GM23248 (cell line): ENCODE data around the gene OCIAD1. TPM values are rescaled to one million over a fixed set of nuclear protein-coding genes. Genes with fewer than 3 reads are reported as not detected.

Source experiments
- DNase-seq: peaks from one replicate; pipeline ENCODE4 v3.0.0-alpha.2; 2015
- H2AFZ ChIP-seq: fragments of 200-600 bp; sonication (generic); 2 replicates; pipeline ENCODE4 v1.6.1; 2016; ENCODE audit warnings: antibody characterized with exemption
- H3F3A ChIP-seq: fragments of 200-600 bp; sonication (generic); 2 replicates; pipeline ENCODE4 v1.6.1; 2016; ENCODE audit warnings: mild to moderate bottlenecking, antibody characterized with exemption, mixed run types; ENCODE audit not compliant: insufficient read depth
- H3K27ac ChIP-seq: fragments of 200-600 bp; sonication (generic); 2 replicates; pipeline ENCODE4 v1.5.1; 2016; ENCODE audit warnings: mild to moderate bottlenecking
- H3K27me3 ChIP-seq: fragments of 200-600 bp; sonication (generic); replicated peaks from 2 replicates; pipeline ENCODE4 v1.6.1; 2016; ENCODE audit warnings: mild to moderate bottlenecking; ENCODE audit not compliant: insufficient read depth
- H3K36me3 ChIP-seq: fragments of 200-600 bp; sonication (generic); 2 replicates; pipeline ENCODE4 v1.6.1; 2016; ENCODE audit warnings: low read depth, mild to moderate bottlenecking
- H3K4me1 ChIP-seq: fragments of 200-600 bp; sonication (generic); 2 replicates; pipeline ENCODE4 v1.6.1; 2016; ENCODE audit warnings: mild to moderate bottlenecking; ENCODE audit not compliant: insufficient read depth
- H3K4me2 ChIP-seq: fragments of 200-600 bp; sonication (generic); one replicate; pipeline ENCODE4 v1.6.1; 2016; ENCODE audit warnings: mild to moderate bottlenecking; ENCODE audit not compliant: unreplicated experiment
- H3K4me3 ChIP-seq: fragments of 200-600 bp; sonication (generic); 2 replicates; pipeline ENCODE4 v1.5.1; 2016; ENCODE audit warnings: mild to moderate bottlenecking
- H3K79me2 ChIP-seq: fragments of 200-600 bp; sonication (generic); 2 replicates; pipeline ENCODE4 v1.6.1; 2016; ENCODE audit warnings: mild to moderate bottlenecking; ENCODE audit not compliant: insufficient read depth
- H3K9ac ChIP-seq: fragments of 200-600 bp; sonication (generic); 2 replicates; pipeline ENCODE4 v1.6.1; 2016; ENCODE audit warnings: mild to moderate bottlenecking
- H3K9me2 ChIP-seq: fragments of 200-600 bp; sonication (generic); 2 replicates; pipeline ENCODE4 v1.6.1; 2016; ENCODE audit warnings: mixed run types, mild to moderate bottlenecking, moderate library complexity; ENCODE audit not compliant: insufficient read depth
- H3K9me3 ChIP-seq: fragments of 200-600 bp; sonication (generic); one replicate; pipeline ENCODE4 v1.6.1; 2017; ENCODE audit warnings: low read depth
- H4K20me1 ChIP-seq: fragments of 200-600 bp; sonication (generic); 2 replicates; pipeline ENCODE4 v1.6.0; 2016; ENCODE audit not compliant: insufficient read depth
- EZH2 ChIP-seq: fragments of 200-600 bp; sonication (generic); IDR thresholded peaks from 2 replicates; pipeline ENCODE4 v1.6.1; 2018; ENCODE audit warnings: antibody characterized with exemption, mild to moderate bottlenecking; ENCODE audit not compliant: insufficient read depth, poor library complexity, severe bottlenecking
- EZH2phosphoT487 ChIP-seq: fragments of 200-600 bp; sonication (generic); IDR thresholded peaks from 2 replicates; pipeline ENCODE4 v1.6.1; 2018; ENCODE audit warnings: antibody characterized with exemption, moderate library complexity, mild to moderate bottlenecking, low read depth; ENCODE audit not compliant: insufficient read depth
- whole genome bisulfite sequencing, 2 experiments: methylation state at CpG; one replicate each; pipeline ENCODE4 v1.1.6; 2015 to 2017; ENCODE audit warnings: low lambda C conversion rate in 2 of 2, low coverage in 1 of 2; ENCODE audit errors: missing lambda C conversion rate in 2 of 2; 5-methylcytosine and 5-hydroxymethylcytosine counted together
- in situ Hi-C: fragments of 300-500 bp; cut with MboI; formaldehyde crosslinking; loops from 2 replicates; pipeline ENCODE4 v1.15.0; 2020
- polyA plus RNA-seq: library from polyadenylated mRNA; unstranded; fragments of >200 nt; fragmentation: Nextera tagmentation; extraction: Ambion mirVana; gene quantifications from 2 replicates; pipeline ENCODE4 v1.2.1, GENCODE V29; 2016
- total RNA-seq: library from RNA; depleted of rRNA; stranded (reverse); fragments of >200 nt; shearing (Covaris generic); gene quantifications from 2 replicates; pipeline ENCODE4 v1.2.3, GENCODE V29; 2014

The OCIAD1 gene
- total and polyA plus RNA-seq, 2 experiments from 2014 or later: 88.9 to 151 TPM

- no peak for TF ChIP-seq EZH2phosphoT487
- no peak for TF ChIP-seq EZH2
- Histone ChIP-seq H3K27me3 (no peaks in the 10 kb centered on the region), H3K9ac (no peak overlapping the region), H3K4me2 (no peak overlapping the region), H4K20me1 (no peaks in the 10 kb centered on the region), H3K4me3 (no peak overlapping the region), H3K36me3 (no peaks in the 10 kb centered on the region), H3F3A (no peaks in the 10 kb centered on the region), H3K9me2 (peaks cover 3% of the 10 kb centered on the region; the same call in 1 of the 2 replicates), H3K79me2 (no peaks in the 10 kb centered on the region), H3K9me3 (no peaks in the 10 kb centered on the region), H2AFZ (no peak overlapping the region), H3K4me1 (no peaks in the 10 kb centered on the region), H3K27ac (no peak overlapping the region)
- in situ Hi-C loops: loop anchor here (25.0 kb wide), 1 partner anchor 200 kb away; no protein-coding TSS in a partner anchor
- DNase-seq: no peak
- WGBS, 2 experiments: 60 to 69% methylated on average over 1 of the region's 1 CpG
Measured at GRCh38 chr4:48787056-48787455, 43.8 kb upstream of the OCIAD1 start.

GRCh38 chr4:48790561-48790960, 40.3 kb upstream of the OCIAD1 start:
- H4K20me1 ChIP-seq: no peaks in the 10 kb centered on the region
- in situ Hi-C loops: loop anchor here (25.0 kb wide), 1 partner anchor 203 kb away; no protein-coding TSS in a partner anchor
- H3K9me3 ChIP-seq: no peaks in the 10 kb centered on the region
- H3F3A ChIP-seq: no peaks in the 10 kb centered on the region
- no peak for DNase-seq
- no peaks in the 10 kb centered on the region for H3K27me3 ChIP-seq
- H3K27ac ChIP-seq: no peak overlapping the region
- no peak overlapping the region for H3K9ac ChIP-seq
- H3K9me2 ChIP-seq: peaks cover 3% of the 10 kb centered on the region; the same call in 1 of the 2 replicates
- no peaks in the 10 kb centered on the region for H3K79me2 ChIP-seq
- H3K36me3 ChIP-seq: no peaks in the 10 kb centered on the region
- H2AFZ ChIP-seq: no peak overlapping the region
- H3K4me3 ChIP-seq: no peak overlapping the region
- TF ChIP-seq EZH2phosphoT487 (no peak), EZH2 (no peak)
- no peaks in the 10 kb centered on the region for H3K4me1 ChIP-seq
- H3K4me2 ChIP-seq: no peak overlapping the region

GRCh38 chr4:48791313-48791712, 39.6 kb upstream of the OCIAD1 start:
- H3K4me2 ChIP-seq: no peak overlapping the region
- H3K79me2 ChIP-seq: no peaks in the 10 kb centered on the region
- H3K9me2 ChIP-seq: peaks cover 3% of the 10 kb centered on the region; the same call in 1 of the 2 replicates
- no peaks in the 10 kb centered on the region for H3K9me3 ChIP-seq
- no peak overlapping the region for H3K27ac ChIP-seq
- no peaks in the 10 kb centered on the region for H4K20me1 ChIP-seq
- no peak for DNase-seq
- no peaks in the 10 kb centered on the region for H3K36me3 ChIP-seq
- no peak for TF ChIP-seq EZH2
- TF ChIP-seq EZH2phosphoT487: no peak
- no peak overlapping the region for H3K4me3 ChIP-seq
- H3K4me1 ChIP-seq: no peaks in the 10 kb centered on the region
- H2AFZ ChIP-seq: no peak overlapping the region
- H3K27me3 ChIP-seq: no peaks in the 10 kb centered on the region
- H3F3A ChIP-seq: no peaks in the 10 kb centered on the region
- no peak overlapping the region for H3K9ac ChIP-seq
- in situ Hi-C loops: loop anchor here (25.0 kb wide), 1 partner anchor 204 kb away; no protein-coding TSS in a partner anchor

- WGBS, 2 experiments: 56% methylated on average over 5 of the region's 5 CpGs
- Histone ChIP-seq H4K20me1 (no peaks in the 10 kb centered on the region), H3K9ac (no peak overlapping the region), H3F3A (no peaks in the 10 kb centered on the region), H2AFZ (no peak overlapping the region), H3K4me1 (no peaks in the 10 kb centered on the region), H3K27me3 (no peaks in the 10 kb centered on the region), H3K79me2 (no peaks in the 10 kb centered on the region), H3K4me2 (no peak overlapping the region), H3K27ac (no peak overlapping the region), H3K9me3 (no peaks in the 10 kb centered on the region), H3K36me3 (no peaks in the 10 kb centered on the region), H3K9me2 (peaks cover 3% of the 10 kb centered on the region; the same call in 1 of the 2 replicates), H3K4me3 (no peak overlapping the region)
- in situ Hi-C loops: loop anchor here (25.0 kb wide), 1 partner anchor 205 kb away; no protein-coding TSS in a partner anchor
- DNase-seq: no peak
- no peak for TF ChIP-seq EZH2phosphoT487
- no peak for TF ChIP-seq EZH2
Measured at GRCh38 chr4:48792348-48793006, 38.4 kb upstream of the OCIAD1 start.

- H3K79me2 ChIP-seq: no peaks in the 10 kb centered on the region
Measured at GRCh38 chr4:48795108-48795507, 35.8 kb upstream of the OCIAD1 start.

More at GRCh38 chr4:48795108-48795507, 35.8 kb upstream of the OCIAD1 start:
- no peak overlapping the region for H3K9ac ChIP-seq
- DNase-seq: no peak
- 87 to 92% methylated on average over 3 of the region's 3 CpGs for WGBS, 2 experiments
- no peaks in the 10 kb centered on the region for H3K36me3 ChIP-seq
- H3F3A ChIP-seq: no peaks in the 10 kb centered on the region
- H2AFZ ChIP-seq: no peak overlapping the region
- TF ChIP-seq EZH2phosphoT487 (no peak), EZH2 (no peak)
- no peak overlapping the region for H3K4me2 ChIP-seq
- peaks cover 3% of the 10 kb centered on the region; the same call in 1 of the 2 replicates for H3K9me2 ChIP-seq
- no peak overlapping the region for H3K4me3 ChIP-seq
- no peaks in the 10 kb centered on the region for H4K20me1 ChIP-seq
- H3K9me3 ChIP-seq: no peaks in the 10 kb centered on the region
- peaks cover 5% of the 10 kb centered on the region; the same call in 1 of the 2 replicates for H3K4me1 ChIP-seq
- in situ Hi-C loops: loop anchor here (25.0 kb wide), 1 partner anchor 208 kb away; no protein-coding TSS in a partner anchor
- no peaks in the 10 kb centered on the region for H3K27me3 ChIP-seq
- H3K27ac ChIP-seq: no peak overlapping the region
